GM12878 (cell line): ENCODE results near the gene SLC9C1. TPM values are rescaled to one million over a fixed set of nuclear protein-coding genes. Genes with fewer than 3 reads are reported as not detected.

Experiments
- ATAC-seq: fragments of 200-7000 bp; cut with Tn5 transposase; 3 replicates; pipeline ENCODE4 v1.9.1; 2020; ENCODE audit warnings: mild to moderate bottlenecking, moderate library complexity
- BruUV-seq: library from RNA; stranded (reverse); fragments of 400-500 nt; replicated peaks from 2 replicates; lab custom pipeline; 2021; lab: Mats Ljungman, UMichigan
- CTCF ChIA-PET: fragments of 300-600 bp; sonication (Branson Sonifier 250); formaldehyde crosslinking; extraction: SDS; loops from one replicate; lab custom pipeline; 2021; ENCODE audit warnings: inconsistent platforms; lab: Yijun Ruan, JAX
- POLR2A ChIA-PET: fragments of 350-600 bp; formaldehyde crosslinking; extraction: SDS; loops from one replicate; lab custom pipeline; 2021; ENCODE audit warnings: inconsistent platforms; lab: Charles Lee
- RAD21 ChIA-PET: fragments of 300-600 bp; sonication (Branson Sonifier 250); formaldehyde crosslinking; loops from one replicate; lab custom pipeline; 2023; ENCODE audit warnings: antibody characterized with exemption; ENCODE audit not compliant: unreplicated experiment; lab: Charles Lee
- SMC1A ChIA-PET: fragments of 300-600 bp; sonication (Branson Sonifier 250); formaldehyde crosslinking; loops from one replicate; lab custom pipeline; 2023; ENCODE audit not compliant: unreplicated experiment, uncharacterized antibody; lab: Charles Lee
- DNase-seq: peaks from one replicate; pipeline ENCODE4 v3.0.0-alpha.2; 2011; ENCODE audit warnings: low read depth, low spot score
- FAIRE-seq: peaks from 3 replicates; lab custom pipeline; 2011; peaks lifted over from hg19 to GRCh38; lab: Jason Lieb, UNC
- H2AFZ ChIP-seq: 2 replicates; pipeline ENCODE4 v1.6.0; 2011; ENCODE audit warnings: low read depth, low read length, control low read depth; ENCODE audit not compliant: control insufficient read depth
- H3K27ac ChIP-seq: 2 replicates; pipeline ENCODE4 v1.5.1; 2011; ENCODE audit warnings: control low read depth; ENCODE audit not compliant: control insufficient read depth, insufficient read depth
- H3K27me3 ChIP-seq, 2 experiments: replicated peaks in 1 of 2; 2 replicates each; pipeline versions ENCODE4 v1.6.0 to v1.6.1; 2011; ENCODE audit warnings: low read length in 1 of 2; ENCODE audit not compliant: control insufficient read depth in 2 of 2, insufficient read depth in 2 of 2
- H3K36me3 ChIP-seq, 2 experiments: 2 replicates each; pipeline ENCODE4 v1.5.1; 2011; ENCODE audit warnings: low read length in 1 of 2; ENCODE audit not compliant: control insufficient read depth in 2 of 2, insufficient read depth in 2 of 2
- H3K4me1 ChIP-seq: 2 replicates; pipeline ENCODE4 v1.6.1; 2011; ENCODE audit warnings: mild to moderate bottlenecking, low read length, moderate library complexity, mixed read lengths; ENCODE audit not compliant: control insufficient read depth, insufficient read depth
- H3K4me2 ChIP-seq: 2 replicates; pipeline ENCODE4 v1.6.0; 2011; ENCODE audit warnings: control low read depth; ENCODE audit not compliant: control insufficient read depth, insufficient read depth
- H3K4me3 ChIP-seq: fragments of 200-600 bp; sonication (generic); 2 replicates; pipeline ENCODE4 v1.5.1; 2016
- H3K79me2 ChIP-seq: 2 replicates; pipeline ENCODE4 v1.6.0; 2011; ENCODE audit warnings: low read length; ENCODE audit not compliant: control insufficient read depth, insufficient read depth
- H3K9ac ChIP-seq: 2 replicates; pipeline ENCODE4 v1.8.0; 2011; ENCODE audit warnings: low read length, control low read depth, mixed read lengths; ENCODE audit not compliant: control insufficient read depth, insufficient read depth
- H3K9me3 ChIP-seq: replicated peaks from 3 replicates; pipeline ENCODE4 v1.5.1; 2011; ENCODE audit warnings: mild to moderate bottlenecking, low read length; ENCODE audit not compliant: control insufficient read depth, insufficient read depth
- H4K20me1 ChIP-seq: 2 replicates; pipeline ENCODE4 v1.6.0; 2011; ENCODE audit not compliant: control insufficient read depth, insufficient read depth
- BACH1 ChIP-seq: fragments of 450-650 bp; IDR thresholded peaks from 2 replicates; pipeline ENCODE4 v1.6.1; 2017; ENCODE audit warnings: mild to moderate bottlenecking, borderline replicate concordance
- BHLHE40 ChIP-seq, 2 experiments: fragments of 450-650 bp in 1 of 2; IDR thresholded peaks; 2 replicates each; pipeline ENCODE4 v1.6.1; 2011 to 2017; ENCODE audit warnings: low read depth in 2 of 2, borderline replicate concordance in 1 of 2, improper control_type of control experiment in 1 of 2, low read length in 1 of 2, mild to moderate bottlenecking in 1 of 2
- IKZF1 ChIP-seq: fragments of 450-650 bp; conservative IDR thresholded peaks from 2 replicates; pipeline ENCODE4 v1.6.1; 2017; ENCODE audit warnings: antibody characterized with exemption, mild to moderate bottlenecking
- NBN ChIP-seq: fragments of 450-650 bp; IDR thresholded peaks from 2 replicates; pipeline ENCODE4 v1.6.1; 2016
- NFYB ChIP-seq: IDR thresholded peaks from 2 replicates; pipeline ENCODE4 v1.6.1; 2011; ENCODE audit warnings: low read depth, mild to moderate bottlenecking, low read length, improper control_type of control experiment, moderate library complexity; ENCODE audit not compliant: insufficient read depth
- RAD51 ChIP-seq: fragments of 450-650 bp; IDR thresholded peaks from 2 replicates; pipeline ENCODE4 v1.6.1; 2016; ENCODE audit warnings: moderate library complexity, mild to moderate bottlenecking, inconsistent platforms
- SMAD1 ChIP-seq: fragments of 450-650 bp; IDR thresholded peaks from 2 replicates; pipeline ENCODE4 v1.6.1; 2018; ENCODE audit warnings: mild to moderate bottlenecking, low read depth; ENCODE audit not compliant: partially characterized antibody
- SMAD5 ChIP-seq: IDR thresholded peaks from 2 replicates; pipeline ENCODE4 v1.6.1; 2016; ENCODE audit warnings: antibody characterized with exemption, low read depth
- SP1 ChIP-seq: IDR thresholded peaks from one replicate; pipeline ENCODE4 v1.6.1; 2011; ENCODE audit warnings: low read depth, low read length
- STAT3 ChIP-seq: IDR thresholded peaks from 2 replicates; pipeline ENCODE4 v1.6.1; 2011; ENCODE audit warnings: low read depth, low read length, improper control_type of control experiment
- TCF3 ChIP-seq: IDR thresholded peaks from 2 replicates; pipeline ENCODE4 v1.6.1; 2012; ENCODE audit warnings: low read depth, mild to moderate bottlenecking, low read length, borderline replicate concordance; ENCODE audit not compliant: insufficient read depth
- TCF7 ChIP-seq: IDR thresholded peaks from 2 replicates; pipeline ENCODE4 v1.6.1; 2014; ENCODE audit warnings: antibody characterized with exemption, borderline replicate concordance
- USF1 ChIP-seq: IDR thresholded peaks from 2 replicates; pipeline ENCODE4 v1.6.1; 2011; ENCODE audit warnings: borderline replicate concordance, low read depth, mild to moderate bottlenecking, moderate library complexity, mixed read lengths, low read length; ENCODE audit not compliant: insufficient read depth; ENCODE audit errors: extremely low read length
- ZNF687 ChIP-seq: fragments of 450-650 bp; IDR thresholded peaks from 2 replicates; pipeline ENCODE4 v1.6.1; 2017; ENCODE audit warnings: mild to moderate bottlenecking, moderate library complexity
- WGBS: methylation state at CpG from one replicate; pipeline ENCODE4 v1.1.6; 2016; ENCODE audit warnings: low lambda C conversion rate; ENCODE audit not compliant: insufficient replicate concordance, insufficient coverage; ENCODE audit errors: missing lambda C conversion rate; 5-methylcytosine and 5-hydroxymethylcytosine counted together
- in situ Hi-C: fragments of 300-500 bp; cut with MboI; formaldehyde crosslinking; loops from 9 replicates; pipeline ENCODE4 v1.14.3; 2018; ENCODE audit warnings: mixed read lengths
- intact Hi-C: fragments of 100-400 bp; cut with micrococcal nuclease; formaldehyde crosslinking; loops from one replicate; pipeline ENCODE4 v1.14.2; 2022; ENCODE audit not compliant: unreplicated experiment
- polyA plus RNA-seq, 11 experiments: library from polyadenylated mRNA; depleted of rRNA in 4 of 11; unstranded in 6 of 11; stranded (reverse) in 5 of 11; fragments of >200 nt; fragmentation: Nextera tagmentation in 4 of 11; fragmentation: Illumina TruSeq in 1 of 11; extraction: Ambion mirVana in 4 of 11; extraction: Trizol in 1 of 11; gene quantifications; 1 replicate in 1 of 11; 2 replicates in 10 of 11; pipeline versions ENCODE4 v1.2.1 to v1.2.3, GENCODE V29; 2011 to 2016; ENCODE audit warnings: inconsistent platforms in 2 of 11, missing spikeins in 2 of 11, low read depth in 1 of 11
- total RNA-seq, 4 experiments: library from RNA; depleted of rRNA in 3 of 4; stranded (reverse); fragments of >200 nt in 3 of 4; fragmentation: Illumina TruSeq in 1 of 4; extraction: Trizol in 1 of 4; gene quantifications; 2 replicates each; pipeline versions ENCODE4 v1.2.1 to v1.2.3, GENCODE V29; 2013 to 2021

SLC9C1 gene
- total and polyA plus RNA-seq, 10 of the 15 experiments (the other 5 are each of a cell fraction or from before 2014, with no cell fraction given) = not detected

GRCh38 chr3:112129925-112130637 lies 163.9 kb downstream of the SLC9C1 start (continued):
- peak; percentile 63 for TF ChIP-seq ZNF687
- peak; percentile 1; the same call in 1 of the 2 replicates for TF ChIP-seq IKZF1
- TF ChIP-seq STAT3 = no peak

- H4K20me1 ChIP-seq = no peaks in the 10 kb centered on the region
- peak overlapping the region; percentile 78 for H3K4me3 ChIP-seq
- no peaks in the 10 kb centered on the region for H3K9me3 ChIP-seq
- DNase-seq (no peak), ATAC-seq (peak; percentile 60), FAIRE-seq (no peak)
- BruUV-seq = TSS peak; percentile 81
- H3K4me2 ChIP-seq = peak overlapping the region; percentile 95
- ChIA-PET POLR2A (interaction anchor here (1.3 to 12.8 kb wide), 7 partner anchors 12 to 368 kb away, joined by 3 to 345 read pairs (median 4); partner anchors contain the start of genes BTLA and CD200), SMC1A (interaction anchor here (0.6 to 18.5 kb wide), 10 partner anchors 7 to 369 kb away, joined by 3 to 489 read pairs (median 7); partner anchors contain the start of genes BTLA, GCSAM and SLC9C1), RAD21 (interaction anchor here (0.6 to 17.9 kb wide), 13 partner anchors 8 to 375 kb away, joined by 3 to 457 read pairs (median 5); no protein-coding TSS in a partner anchor), CTCF (interaction anchor here (1.8 to 18.1 kb wide), 4 partner anchors 12 to 331 kb away, joined by 7 to 226 read pairs (median 8); partner anchors contain the start of gene SLC9C1)
- under 1% methylated on average over 7 of the region's 7 CpGs for WGBS
- in situ Hi-C loops = no loop called here
- peaks cover 0 to 6% of the 10 kb centered on the region in 2 experiments; a peak in 2 of 4 replicates for H3K36me3 ChIP-seq
- intact Hi-C loops = loop anchor here (1.0 kb wide), 1 partner anchor 11 kb away; no protein-coding TSS in a partner anchor
- peaks cover 46% of the 10 kb centered on the region for H3K4me1 ChIP-seq
- H2AFZ ChIP-seq = no peak overlapping the region
- H3K9ac ChIP-seq = peak overlapping the region; percentile 98
- H3K27ac ChIP-seq = peak overlapping the region; percentile 99
- no peaks in the 10 kb centered on the region for H3K27me3 ChIP-seq
- peaks cover 97% of the 10 kb centered on the region for H3K79me2 ChIP-seq
- 0 out of 2 replicates have a peak, but pooled peaks have one; percentile 29 for TF ChIP-seq NBN
- no peak for TF ChIP-seq USF1
- peak; percentile 39 for TF ChIP-seq SP1
- 0 out of 2 replicates have a peak, but pooled peaks have one; percentile 10 for TF ChIP-seq NFYB
- peak; percentile 72 for TF ChIP-seq RAD51
- peak; percentile 16 for TF ChIP-seq SMAD1
- peak; percentile 70 to 73 for TF ChIP-seq BHLHE40 (IDR thresholded peaks at IDR 0.05; ENCODE audit: borderline replicate concordance in 1 of 2, low read depth in 2 of 2, low read length in 1 of 2)
- TF ChIP-seq TCF3 = peak; percentile 85
- TF ChIP-seq SMAD5 = peak; percentile 63
- TF ChIP-seq TCF7 = 0 out of 2 replicates have a peak, but pooled peaks have one; percentile 62
- TF ChIP-seq BACH1 = peak; percentile 57
Measured at GRCh38 chr3:112128843-112129727, 164.9 kb downstream of the SLC9C1 start.
